HG02852 (cell line): Measurements from ENCODE around the gene HNF1A.
"Not testable (repeated sequence)": the region's sequence is repeated elsewhere in the genome, so short reads cannot be mapped to it uniquely, and the experiment has no call there.

Experiments used
- ATAC-seq: cut with Tn5 transposase; IDR thresholded peaks from one replicate; pipeline ENCODE4 v1.9.1; 2021; ENCODE audit warnings: mild to moderate bottlenecking, moderate library complexity; ENCODE audit not compliant: unreplicated experiment

HNF1A gene

DNA sequence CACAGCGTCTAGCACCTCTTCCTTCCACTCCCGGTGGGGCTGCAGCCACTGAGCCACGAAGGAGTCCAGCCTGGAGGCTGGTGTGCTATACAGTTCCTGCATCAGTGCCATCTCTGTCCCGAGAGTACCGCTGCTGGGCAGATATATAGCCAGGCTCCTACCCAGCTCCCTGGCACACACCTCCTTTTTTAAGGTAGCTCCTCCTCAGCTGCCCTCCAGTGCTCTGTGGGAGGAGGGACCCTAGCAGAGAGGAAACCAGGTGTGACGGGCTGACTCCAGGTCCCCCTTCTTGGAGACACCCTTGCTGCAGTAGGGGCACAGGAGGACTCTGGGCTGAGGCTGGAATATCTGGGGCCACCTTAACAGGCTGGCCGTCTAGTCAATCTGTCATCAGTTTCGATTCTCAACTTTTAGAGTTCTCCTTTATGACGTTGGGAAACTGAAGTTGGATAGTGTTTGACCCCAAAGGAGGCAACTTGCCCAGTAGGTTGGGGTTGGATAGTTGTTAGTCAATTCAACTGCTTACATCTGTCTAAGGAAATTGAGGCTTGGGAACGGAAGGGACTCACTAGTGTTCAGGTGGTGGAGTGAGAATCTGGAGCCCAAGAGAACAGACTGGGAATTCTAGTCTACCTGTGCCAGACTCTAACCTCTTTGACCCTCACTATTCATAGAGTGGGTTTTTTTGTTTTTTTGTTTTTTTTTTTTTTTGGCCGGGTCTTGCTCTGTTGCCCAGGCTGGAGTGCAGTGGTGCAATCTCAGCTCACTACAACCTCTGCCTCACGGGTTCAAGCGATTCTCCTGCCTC lies 60.7 kb downstream of the HNF1A start, which contains the start of gene OASL:
Gene OASL (minus strand): TSS at position 386 of the 808 bp plus-strand sequence. CDS start 275 bp downstream, at position 111.
- ATAC-seq = peak; percentile 61

DNA sequence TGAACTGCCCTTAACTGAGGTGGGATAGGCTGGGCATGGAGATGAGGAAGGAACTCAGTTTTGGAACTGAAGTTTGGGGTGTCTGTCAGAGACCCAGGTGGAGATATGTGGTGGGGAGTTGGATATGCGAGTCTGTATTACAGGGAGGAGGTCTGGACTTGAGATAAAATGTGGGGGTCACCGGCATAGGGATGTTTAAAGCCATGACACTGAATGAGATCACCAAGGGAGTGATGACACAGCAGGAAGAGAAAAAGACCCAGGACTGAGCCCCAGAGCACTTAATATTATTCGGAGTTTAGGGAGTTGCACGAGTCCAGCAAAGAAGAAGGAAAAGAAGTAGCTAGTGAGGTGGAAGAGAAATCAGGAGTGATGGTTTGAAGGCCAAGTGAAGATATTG lies 64.7 kb downstream of the HNF1A start:
- ATAC-seq = no peak

DNA sequence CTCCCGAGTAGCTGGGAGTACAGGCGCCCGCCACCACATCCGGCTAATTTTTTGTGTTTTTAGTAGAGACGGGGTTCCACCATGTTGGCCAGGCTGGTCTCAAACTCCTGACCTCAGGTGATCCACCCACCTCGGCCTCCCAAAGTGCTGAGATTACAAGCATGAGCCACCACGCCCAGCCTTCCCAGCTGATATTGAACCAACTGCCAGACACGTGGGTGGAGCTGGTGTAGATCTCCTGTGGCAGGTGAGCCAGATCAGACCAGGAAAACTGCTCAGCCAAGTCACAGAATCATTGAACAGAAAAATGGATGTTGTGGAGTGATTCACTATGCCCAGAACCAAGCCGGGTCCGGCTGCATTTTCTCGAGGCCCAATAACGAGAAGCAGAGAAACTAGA lies 69.1 kb downstream of the HNF1A start:
- ATAC-seq = not testable (repeated sequence)

DNA sequence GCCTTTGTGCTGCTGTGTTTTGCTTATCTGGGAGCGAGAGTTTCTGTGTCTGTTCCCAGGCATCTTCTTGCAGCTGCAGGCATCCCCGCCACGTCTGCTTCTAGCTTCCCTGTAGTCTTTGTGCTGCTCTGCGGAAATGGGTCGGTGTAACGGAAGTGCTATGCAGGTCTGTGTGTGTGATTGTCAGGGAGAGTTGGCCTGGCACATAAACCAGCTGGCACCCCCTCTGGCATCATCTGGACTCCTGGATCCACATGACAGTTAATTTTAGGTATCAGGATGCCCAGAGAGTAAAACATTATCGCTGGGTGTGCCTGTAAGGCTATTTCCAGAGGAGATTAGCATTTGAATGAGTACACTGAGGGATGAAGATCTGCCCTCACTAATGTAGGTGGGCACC lies 70.1 kb downstream of the HNF1A start:
- ATAC-seq = no peak

DNA sequence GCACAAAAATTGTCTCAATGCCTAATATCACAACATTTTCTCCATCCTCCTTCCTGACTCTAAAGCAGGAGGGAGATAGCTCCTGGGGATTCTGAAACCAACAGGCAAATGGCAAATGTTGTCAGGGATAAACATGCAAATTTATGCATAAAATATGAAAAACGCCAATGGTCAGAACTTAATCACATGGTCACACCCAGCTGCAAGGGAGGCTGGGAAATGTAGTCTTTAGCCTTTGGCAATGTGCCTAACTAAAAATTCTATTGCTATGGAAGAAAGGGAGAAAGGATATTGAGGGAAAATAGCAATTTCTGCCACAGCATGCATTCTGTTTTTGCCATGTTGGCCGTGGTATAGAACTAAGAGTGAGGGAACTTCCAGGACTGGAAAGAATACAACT lies 72.4 kb downstream of the HNF1A start:
- no peak for ATAC-seq
